GM23338 (cell line): ENCODE results near the gene ATAD3B.
"Not testable (repeated sequence)": the region's sequence is repeated elsewhere in the genome, so short reads cannot be mapped to it uniquely, and the experiment has no call there.

Source experiments
- EZH2 ChIP-seq: fragments of 200-600 bp; sonication (generic); IDR thresholded peaks from one replicate; pipeline ENCODE4 v1.8.0; 2017; ENCODE audit warnings: antibody characterized with exemption, mild to moderate bottlenecking, low read depth; ENCODE audit not compliant: unreplicated experiment
- EZH2phosphoT487 ChIP-seq: fragments of 200-600 bp; sonication (generic); IDR thresholded peaks from one replicate; pipeline ENCODE4 v1.8.1; 2018; ENCODE audit warnings: antibody characterized with exemption; ENCODE audit not compliant: unreplicated experiment
- ZNF114 ChIP-seq: fragments of 250-450 bp; sonication (Bioruptor Pico); IDR thresholded peaks from 2 replicates; pipeline ENCODE4 v1.5.0; 2020; ENCODE audit warnings: mild to moderate bottlenecking, moderate library complexity
- TF ChIP-seq, protein P1 (sequence below), 2 experiments: fragments of 200-600 bp in 1 of 2; sonication (generic) in 1 of 2; conservative IDR thresholded peaks; 2 replicates each; pipeline versions ENCODE4 v1.5.1 to v1.6.1; 2016 to 2017; ENCODE audit warnings: antibody characterized with exemption in 2 of 2, low read depth in 2 of 2, mild to moderate bottlenecking in 2 of 2, moderate library complexity in 1 of 2
- TF ChIP-seq, protein P2 (sequence below): IDR thresholded peaks from one replicate; pipeline ENCODE4 v1.6.1; 2018; ENCODE audit warnings: antibody characterized with exemption; ENCODE audit not compliant: unreplicated experiment

DNA sequence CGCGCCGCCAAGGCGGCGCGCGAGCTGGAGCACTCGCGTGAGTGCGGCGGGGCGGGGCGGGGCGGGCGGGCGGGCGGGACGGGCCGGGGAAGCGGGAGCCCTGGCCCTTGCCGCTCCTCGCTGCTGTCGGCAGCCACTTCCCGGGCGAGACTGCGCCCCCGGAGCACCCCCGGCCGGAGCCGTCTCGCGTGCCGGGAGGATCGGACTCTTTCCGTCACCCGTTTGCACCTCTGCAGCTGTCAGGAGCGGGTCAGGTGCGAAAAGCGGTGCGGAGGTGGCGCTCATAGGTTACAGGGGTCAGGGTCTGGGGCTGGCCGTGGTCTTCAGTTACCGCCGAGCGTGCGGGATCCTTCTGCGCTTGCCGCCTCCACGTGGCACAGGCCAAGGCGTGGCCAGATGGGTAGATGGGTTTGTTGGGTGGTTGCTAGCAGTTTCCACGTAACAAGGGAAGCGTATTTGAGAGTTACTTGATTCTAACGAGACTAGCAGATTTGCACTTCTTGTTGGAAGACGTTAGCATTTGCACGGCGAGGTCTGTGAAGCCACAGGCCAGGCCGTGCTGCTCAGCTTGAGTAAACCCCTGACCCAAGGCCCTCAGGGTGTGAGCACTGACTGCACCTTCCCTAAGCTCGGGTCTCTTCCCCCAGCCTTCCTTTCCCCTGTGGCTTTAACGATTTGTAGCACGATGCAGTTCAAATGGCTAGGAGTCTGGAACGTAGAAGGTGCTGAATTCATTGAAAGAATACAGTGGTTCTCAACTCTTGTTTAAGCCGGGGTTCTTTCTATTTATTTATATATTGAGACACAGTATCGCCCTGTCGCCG, 700 bp downstream of the ATAD3B start:
- TF ChIP-seq, protein P1, sequence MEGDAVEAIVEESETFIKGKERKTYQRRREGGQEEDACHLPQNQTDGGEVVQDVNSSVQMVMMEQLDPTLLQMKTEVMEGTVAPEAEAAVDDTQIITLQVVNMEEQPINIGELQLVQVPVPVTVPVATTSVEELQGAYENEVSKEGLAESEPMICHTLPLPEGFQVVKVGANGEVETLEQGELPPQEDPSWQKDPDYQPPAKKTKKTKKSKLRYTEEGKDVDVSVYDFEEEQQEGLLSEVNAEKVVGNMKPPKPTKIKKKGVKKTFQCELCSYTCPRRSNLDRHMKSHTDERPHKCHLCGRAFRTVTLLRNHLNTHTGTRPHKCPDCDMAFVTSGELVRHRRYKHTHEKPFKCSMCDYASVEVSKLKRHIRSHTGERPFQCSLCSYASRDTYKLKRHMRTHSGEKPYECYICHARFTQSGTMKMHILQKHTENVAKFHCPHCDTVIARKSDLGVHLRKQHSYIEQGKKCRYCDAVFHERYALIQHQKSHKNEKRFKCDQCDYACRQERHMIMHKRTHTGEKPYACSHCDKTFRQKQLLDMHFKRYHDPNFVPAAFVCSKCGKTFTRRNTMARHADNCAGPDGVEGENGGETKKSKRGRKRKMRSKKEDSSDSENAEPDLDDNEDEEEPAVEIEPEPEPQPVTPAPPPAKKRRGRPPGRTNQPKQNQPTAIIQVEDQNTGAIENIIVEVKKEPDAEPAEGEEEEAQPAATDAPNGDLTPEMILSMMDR (conservative IDR thresholded peaks at IDR 0.05; ENCODE audit: low read depth in 2 of 2), result not testable (repeated sequence)
- TF ChIP-seq, protein P2, sequence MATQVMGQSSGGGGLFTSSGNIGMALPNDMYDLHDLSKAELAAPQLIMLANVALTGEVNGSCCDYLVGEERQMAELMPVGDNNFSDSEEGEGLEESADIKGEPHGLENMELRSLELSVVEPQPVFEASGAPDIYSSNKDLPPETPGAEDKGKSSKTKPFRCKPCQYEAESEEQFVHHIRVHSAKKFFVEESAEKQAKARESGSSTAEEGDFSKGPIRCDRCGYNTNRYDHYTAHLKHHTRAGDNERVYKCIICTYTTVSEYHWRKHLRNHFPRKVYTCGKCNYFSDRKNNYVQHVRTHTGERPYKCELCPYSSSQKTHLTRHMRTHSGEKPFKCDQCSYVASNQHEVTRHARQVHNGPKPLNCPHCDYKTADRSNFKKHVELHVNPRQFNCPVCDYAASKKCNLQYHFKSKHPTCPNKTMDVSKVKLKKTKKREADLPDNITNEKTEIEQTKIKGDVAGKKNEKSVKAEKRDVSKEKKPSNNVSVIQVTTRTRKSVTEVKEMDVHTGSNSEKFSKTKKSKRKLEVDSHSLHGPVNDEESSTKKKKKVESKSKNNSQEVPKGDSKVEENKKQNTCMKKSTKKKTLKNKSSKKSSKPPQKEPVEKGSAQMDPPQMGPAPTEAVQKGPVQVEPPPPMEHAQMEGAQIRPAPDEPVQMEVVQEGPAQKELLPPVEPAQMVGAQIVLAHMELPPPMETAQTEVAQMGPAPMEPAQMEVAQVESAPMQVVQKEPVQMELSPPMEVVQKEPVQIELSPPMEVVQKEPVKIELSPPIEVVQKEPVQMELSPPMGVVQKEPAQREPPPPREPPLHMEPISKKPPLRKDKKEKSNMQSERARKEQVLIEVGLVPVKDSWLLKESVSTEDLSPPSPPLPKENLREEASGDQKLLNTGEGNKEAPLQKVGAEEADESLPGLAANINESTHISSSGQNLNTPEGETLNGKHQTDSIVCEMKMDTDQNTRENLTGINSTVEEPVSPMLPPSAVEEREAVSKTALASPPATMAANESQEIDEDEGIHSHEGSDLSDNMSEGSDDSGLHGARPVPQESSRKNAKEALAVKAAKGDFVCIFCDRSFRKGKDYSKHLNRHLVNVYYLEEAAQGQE, result not testable (repeated sequence)
- TF ChIP-seq EZH2; EZH2phosphoT487; ZNF114 (CRISPR knock-in tag): not testable (repeated sequence)
